Measurements from ENCODE around the gene DHRS1.

GRCh38 chr14:24329073-24329663 lies 29.6 kb upstream of the DHRS1 start:
- TF ChIP-seq CTCF (IDR thresholded peaks at IDR 0.05) (no peak), POLR2AphosphoS5 (IDR thresholded peaks at IDR 0.05; ENCODE audit: low read depth, low read length) (no peak)

Data from Panc1 (cell line).